Natural killer cell (primary cell): ENCODE data around the gene NDUFAF7. TPM values are rescaled to one million over a fixed set of nuclear protein-coding genes. Genes with fewer than 3 reads are reported as not detected.

Experiments used
- ATAC-seq, 3 donors: fragments of 150-1000 bp in 2 of 3; fragments of 200-7000 bp in 1 of 3; cut with Tn5 transposase; 1 replicate in 1 of 3; 2 replicates in 2 of 3; pipeline ENCODE4 v1.10.0; 2021; ENCODE audit warnings: mild to moderate bottlenecking in 2 of 3, moderate library complexity in 2 of 3
- DNase-seq, 2 donors: peaks; one replicate each; pipeline versions ENCODE4 v3.0.0 to v3.0.0-alpha.2; 2013 to 2021; ENCODE audit warnings: mixed read lengths in 1 of 2
- H3K27ac ChIP-seq: one replicate; pipeline ENCODE4 v1.5.1; 2013; ENCODE audit warnings: mild to moderate bottlenecking, low read length
- H3K27me3 ChIP-seq: one replicate; pipeline ENCODE4 v1.6.1; 2013; ENCODE audit warnings: low read length; ENCODE audit not compliant: control insufficient read depth, insufficient read depth
- H3K36me3 ChIP-seq: one replicate; pipeline ENCODE4 v1.6.1; 2013; ENCODE audit warnings: low read length; ENCODE audit not compliant: control insufficient read depth, insufficient read depth
- H3K4me1 ChIP-seq: one replicate; pipeline ENCODE4 v1.6.1; 2013; ENCODE audit warnings: low read length; ENCODE audit not compliant: control insufficient read depth, insufficient read depth
- H3K4me3 ChIP-seq: one replicate; pipeline ENCODE4 v1.5.1; 2013; ENCODE audit warnings: low read length
- H3K9me3 ChIP-seq: one replicate; pipeline ENCODE4 v1.6.1; 2013; ENCODE audit warnings: low read length; ENCODE audit not compliant: control insufficient read depth, insufficient read depth
- H3K27ac Mint-ChIP-seq, 2 donors: one replicate each; pipeline ENCODE4 v1.8.0; 2022; ENCODE audit warnings: mild to moderate bottlenecking in 2 of 2, mixed read lengths in 2 of 2, moderate library complexity in 1 of 2
- H3K27me3 Mint-ChIP-seq, 2 donors: one replicate each; pipeline ENCODE4 v1.8.0; 2022; ENCODE audit warnings: low read depth in 2 of 2, mixed read lengths in 2 of 2
- H3K36me3 Mint-ChIP-seq: one replicate; pipeline ENCODE4 v1.8.0; 2022; ENCODE audit warnings: mixed read lengths
- H3K4me1 Mint-ChIP-seq, 2 donors: one replicate each; pipeline ENCODE4 v1.8.0; 2022; ENCODE audit warnings: mixed read lengths in 2 of 2
- H3K4me3 Mint-ChIP-seq: one replicate; pipeline ENCODE4 v1.8.0; 2022; ENCODE audit warnings: mild to moderate bottlenecking, moderate library complexity, mixed read lengths
- H3K9me3 Mint-ChIP-seq, 2 donors: one replicate each; pipeline ENCODE4 v1.8.0; 2022; ENCODE audit warnings: mixed read lengths in 2 of 2
- CTCF ChIP-seq: fragments of 200-600 bp; IDR thresholded peaks from one replicate; pipeline ENCODE4 v1.8.0; 2022; ENCODE audit warnings: antibody characterized with exemption
- intact Hi-C: fragments of 100-400 bp; cut with micrococcal nuclease; formaldehyde crosslinking; loops from one replicate; pipeline ENCODE4 v1.14.2; 2022
- total RNA-seq, 4 donors: library from RNA; stranded (reverse); fragments of 120-200 nt in 1 of 4; gene quantifications; one replicate each; pipeline versions ENCODE4 v1.2.3 to v1.2.4, GENCODE V29; 2013 to 2022

Gene NDUFAF7
- total RNA-seq, 3 donors from 2014 or later (not counting 1 experiment from before 2014, with no cell fraction given): 13.4 to 24.1 (median 19.7) TPM

DNA sequence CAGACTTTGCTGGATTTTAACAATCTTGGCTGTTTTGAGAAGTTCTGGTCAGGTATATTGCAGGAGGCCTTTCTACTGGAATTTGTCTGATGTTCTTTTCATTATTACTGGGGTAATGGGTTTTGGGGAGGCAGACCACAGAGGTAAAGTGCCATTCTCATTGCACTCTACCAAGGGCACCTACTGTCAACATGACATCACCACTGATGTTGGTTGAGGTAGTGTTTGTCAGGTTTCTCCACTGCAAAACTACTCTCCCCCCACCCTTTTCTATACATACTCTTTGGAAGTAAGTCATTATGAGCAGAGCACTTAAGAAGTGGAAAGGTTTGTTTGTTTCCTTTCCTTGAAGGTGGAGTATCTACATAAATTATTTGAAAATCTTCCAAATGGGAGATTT is 66.2 kb downstream of the NDUFAF7 start:
- Histone ChIP-seq H3K36me3 (no peaks in the 10 kb centered on the region), H3K4me1 (no peaks in the 10 kb centered on the region), H3K27me3 (no peaks in the 10 kb centered on the region), H3K27ac (no peak overlapping the region), H3K4me3 (no peak overlapping the region), H3K9me3 (no peaks in the 10 kb centered on the region)
- no peak for TF ChIP-seq CTCF
- Mint-ChIP-seq H3K27me3 (no peaks in the 10 kb centered on the region), H3K27ac (no peak overlapping the region), H3K9me3 (no peaks in the 10 kb centered on the region), H3K4me3 (no peak overlapping the region), H3K4me1 (peaks cover 27 to 29% of the 10 kb centered on the region in 2 donors), H3K36me3 (no peaks in the 10 kb centered on the region)
- intact Hi-C loops: no loop called here
- ATAC-seq: no peak
- DNase-seq: no peak

Other genes starting within 250 kb of the NDUFAF7 start
- 10 to 100 TPM; 31.1 to 53.9 (median 39.9) TPM for gene HEATR5B, start 147.3 kb upstream of the NDUFAF7 start, total RNA-seq
- gene GPATCH11, start 147.1 kb upstream of the NDUFAF7 start, total RNA-seq: 10 to 100 TPM in 1 of 3 donors, 1 to 10 TPM in 2; 6.5 to 18.2 (median 8.6) TPM
- 10 to 100 TPM; 29.9 to 47.3 (median 43.9) TPM for gene EIF2AK2, start 74.7 kb upstream of the NDUFAF7 start, total RNA-seq
- not detected for gene SULT6B1, start 43.0 kb upstream of the NDUFAF7 start, total RNA-seq
- gene CEBPZOS, start 35.2 kb upstream of the NDUFAF7 start, total RNA-seq: 10 to 100 TPM; 30.3 to 37.0 (median 30.9) TPM
- 10 to 100 TPM; 51.0 to 58.1 (median 54.5) TPM for gene CEBPZ, start 62 bp upstream of the NDUFAF7 start, total RNA-seq
- 10 to 100 TPM; 64.4 to 76.2 (median 65.1) TPM for gene PRKD3, start 93.2 kb downstream of the NDUFAF7 start, total RNA-seq
- 1 to 10 TPM in 2 of 3 donors, under 1 TPM in 1; 0.38 to 2.1 (median 2.1) TPM for gene QPCT, start 113.0 kb downstream of the NDUFAF7 start, total RNA-seq